IPS-NIHi7 (cell line): ENCODE results near the gene CRYBG1.
A peak's percentile ranks its signal among the peaks of the same experiment; 100 is the strongest.
"Not testable (repeated sequence)": the region's sequence is repeated elsewhere in the genome, so short reads cannot be mapped to it uniquely, and the experiment has no call there.

ENCODE experiments used
- DNase-seq: peaks from one replicate; pipeline ENCODE4 v3.0.0; 2012; ENCODE audit warnings: mixed read lengths; ENCODE audit errors: extremely low spot score

Gene CRYBG1

GRCh38 chr6:106501960-106502371, 141.4 kb downstream of the CRYBG1 start:
- DNase-seq: no peak

DNA sequence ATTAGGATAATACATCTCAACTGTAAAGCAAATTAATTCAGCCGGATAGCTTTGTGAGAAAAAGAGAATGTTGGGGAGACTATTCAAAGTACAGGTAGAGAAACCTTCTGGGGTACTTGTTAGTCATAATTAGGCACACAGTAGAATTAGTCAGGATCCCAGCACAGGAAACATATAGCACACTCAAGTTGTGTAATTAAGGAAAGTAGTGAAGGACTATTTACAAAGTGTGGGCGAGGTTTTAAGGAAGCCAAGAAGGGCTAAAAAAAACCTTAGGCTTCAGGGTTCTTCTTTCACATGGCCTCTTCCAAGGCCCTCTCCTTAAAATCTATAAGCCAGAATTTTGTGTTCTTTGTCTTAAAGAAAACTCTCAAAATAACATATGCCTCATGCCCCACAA, 142.0 kb downstream of the CRYBG1 start:
- no peak for DNase-seq

DNA sequence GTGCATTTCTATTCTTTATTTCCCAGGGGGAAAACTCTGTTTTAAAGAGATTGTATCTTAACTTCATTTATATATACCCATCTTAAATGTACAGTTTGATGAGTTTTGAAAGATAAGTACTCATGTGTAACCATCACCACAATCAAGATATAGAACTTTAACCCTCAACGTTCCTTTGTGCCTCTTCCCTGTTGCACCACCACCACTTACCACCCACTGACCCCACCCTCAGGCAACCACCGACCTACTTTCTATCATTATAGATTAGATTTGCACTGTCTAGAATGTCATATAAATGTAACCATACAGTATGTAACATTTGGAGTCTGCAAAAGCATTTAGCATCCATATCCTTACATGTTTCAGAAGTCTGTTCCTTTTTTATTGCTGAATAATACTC, 147.8 kb downstream of the CRYBG1 start:
- DNase-seq: no peak

DNA sequence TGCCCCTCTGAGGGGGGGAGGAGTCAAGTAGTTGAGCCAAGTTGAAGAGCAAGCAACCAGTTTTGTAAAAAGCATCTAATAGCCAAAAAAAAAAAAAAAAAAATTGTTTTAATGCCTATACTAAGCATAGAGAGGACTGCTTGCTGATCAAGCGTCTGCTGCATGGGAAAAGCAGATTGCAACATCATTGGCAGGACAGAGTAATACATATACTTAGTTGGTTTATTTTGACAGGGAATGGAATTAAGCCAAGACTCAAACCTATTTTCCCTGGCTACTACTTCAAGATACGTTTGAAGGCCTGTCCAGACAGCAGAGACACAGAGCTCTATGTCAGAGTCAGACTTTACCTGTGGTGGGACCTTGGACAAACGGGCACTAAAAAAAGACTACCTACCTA, 148.3 kb downstream of the CRYBG1 start:
- DNase-seq: no peak

DNA sequence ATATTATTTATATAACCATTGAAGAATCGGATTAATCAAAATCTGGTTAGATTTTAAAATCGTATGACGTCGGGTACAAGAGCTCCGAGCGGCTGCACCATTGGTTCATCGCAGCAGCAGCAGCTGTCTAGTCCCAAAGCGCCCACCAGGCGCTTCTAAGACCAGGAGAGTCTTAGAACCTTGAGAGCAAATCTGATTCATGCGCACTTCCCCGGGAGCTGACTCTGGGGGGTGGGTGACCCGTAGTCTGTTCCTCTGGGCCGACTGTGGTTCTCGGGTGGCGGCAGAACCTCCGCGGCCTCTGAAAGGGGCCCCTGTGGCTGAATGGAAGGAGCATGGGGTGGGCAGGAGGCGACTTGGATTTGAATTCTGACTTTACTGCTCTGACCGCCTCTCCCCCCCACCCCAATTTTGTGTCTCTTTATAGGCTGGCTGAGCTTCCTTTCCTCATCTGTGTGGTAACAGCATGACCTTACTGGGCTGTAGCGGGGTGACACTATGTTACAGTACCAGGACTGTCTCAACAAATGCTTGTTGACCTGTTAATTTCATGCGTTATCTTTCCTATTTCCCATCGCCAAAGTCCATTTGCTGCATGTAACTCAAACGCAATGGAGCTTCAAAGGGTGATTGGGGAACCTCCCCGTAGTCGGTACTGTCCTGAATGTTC, 149.0 kb downstream of the CRYBG1 start:
- peak; percentile 55 for DNase-seq

DNA sequence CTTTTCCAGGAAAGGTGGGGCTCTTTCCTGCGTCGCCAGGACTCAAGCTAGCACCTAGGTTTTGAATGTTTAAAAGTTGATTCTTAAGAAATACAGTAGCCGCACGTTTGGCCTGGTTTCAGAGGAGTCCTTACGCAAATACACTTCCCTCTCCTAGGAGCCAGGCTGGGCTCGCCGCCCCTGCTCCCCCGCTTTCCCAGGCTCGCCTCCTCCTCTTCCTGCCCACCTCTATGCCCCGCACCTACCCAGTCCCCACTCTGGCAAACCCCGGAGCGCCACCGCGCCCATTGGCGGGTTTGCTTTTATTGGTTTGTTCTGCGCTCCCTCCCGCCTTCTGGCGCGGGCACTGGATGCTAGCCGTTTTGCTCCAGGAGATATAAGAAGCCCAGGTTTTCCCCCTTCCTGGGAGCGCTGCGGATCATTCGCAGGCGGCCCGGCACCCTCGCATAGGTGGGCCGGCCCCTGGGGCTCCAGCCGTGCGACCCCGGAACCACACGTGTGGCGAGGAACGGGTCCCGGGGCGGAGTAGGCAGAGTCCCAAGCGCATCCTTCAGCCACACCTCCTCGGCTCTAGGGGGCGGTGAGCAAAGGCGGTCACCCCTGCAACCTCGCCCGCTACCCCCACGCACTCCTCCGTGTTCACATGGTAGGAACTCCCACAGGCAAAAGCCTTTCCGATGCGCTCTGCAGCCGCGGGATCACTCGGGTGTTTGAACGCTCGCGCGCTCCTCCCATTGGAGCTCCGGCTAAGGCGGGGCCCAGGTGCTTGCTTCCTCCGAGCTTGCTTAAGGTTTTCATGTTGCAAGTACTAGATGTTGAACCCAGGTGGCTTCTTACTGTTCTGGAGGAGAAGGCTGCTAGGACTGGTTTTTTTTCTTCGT, 149.8 kb downstream of the CRYBG1 start:
- peak; percentile 41 for DNase-seq

DNA sequence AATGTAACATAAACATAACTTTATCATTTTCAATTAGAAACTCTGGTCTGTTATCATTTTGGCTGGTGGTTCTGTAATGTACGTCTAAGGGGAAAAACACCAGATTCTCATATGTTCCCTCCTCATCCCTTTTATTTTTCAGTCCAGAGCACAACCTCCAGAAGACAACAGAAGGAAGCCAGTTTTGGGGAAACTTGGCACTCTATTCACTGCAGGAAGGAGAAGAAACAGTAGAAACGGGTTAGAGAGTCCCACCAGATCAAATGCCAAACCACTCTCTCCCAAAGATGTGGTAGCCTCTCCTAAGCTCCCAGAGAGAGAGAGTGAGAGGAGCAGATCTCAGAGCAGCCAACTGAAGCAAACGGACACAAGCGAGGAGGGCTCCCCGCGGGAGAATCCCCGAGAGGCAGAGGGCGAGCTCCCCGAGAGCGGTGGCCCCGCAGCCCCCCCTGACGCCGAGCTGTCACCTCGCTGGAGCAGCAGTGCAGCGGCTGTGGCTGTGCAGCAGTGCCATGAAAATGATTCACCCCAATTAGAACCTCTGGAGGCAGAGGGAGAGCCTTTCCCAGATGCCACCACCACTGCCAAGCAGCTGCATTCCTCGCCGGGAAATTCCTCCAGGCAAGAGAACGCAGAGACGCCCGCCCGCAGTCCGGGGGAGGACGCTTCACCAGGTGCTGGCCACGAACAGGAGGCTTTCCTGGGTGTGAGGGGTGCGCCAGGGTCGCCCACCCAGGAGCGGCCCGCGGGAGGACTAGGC, 151.0 kb downstream of the CRYBG1 start:
- DNase-seq: peak; percentile 46

DNA sequence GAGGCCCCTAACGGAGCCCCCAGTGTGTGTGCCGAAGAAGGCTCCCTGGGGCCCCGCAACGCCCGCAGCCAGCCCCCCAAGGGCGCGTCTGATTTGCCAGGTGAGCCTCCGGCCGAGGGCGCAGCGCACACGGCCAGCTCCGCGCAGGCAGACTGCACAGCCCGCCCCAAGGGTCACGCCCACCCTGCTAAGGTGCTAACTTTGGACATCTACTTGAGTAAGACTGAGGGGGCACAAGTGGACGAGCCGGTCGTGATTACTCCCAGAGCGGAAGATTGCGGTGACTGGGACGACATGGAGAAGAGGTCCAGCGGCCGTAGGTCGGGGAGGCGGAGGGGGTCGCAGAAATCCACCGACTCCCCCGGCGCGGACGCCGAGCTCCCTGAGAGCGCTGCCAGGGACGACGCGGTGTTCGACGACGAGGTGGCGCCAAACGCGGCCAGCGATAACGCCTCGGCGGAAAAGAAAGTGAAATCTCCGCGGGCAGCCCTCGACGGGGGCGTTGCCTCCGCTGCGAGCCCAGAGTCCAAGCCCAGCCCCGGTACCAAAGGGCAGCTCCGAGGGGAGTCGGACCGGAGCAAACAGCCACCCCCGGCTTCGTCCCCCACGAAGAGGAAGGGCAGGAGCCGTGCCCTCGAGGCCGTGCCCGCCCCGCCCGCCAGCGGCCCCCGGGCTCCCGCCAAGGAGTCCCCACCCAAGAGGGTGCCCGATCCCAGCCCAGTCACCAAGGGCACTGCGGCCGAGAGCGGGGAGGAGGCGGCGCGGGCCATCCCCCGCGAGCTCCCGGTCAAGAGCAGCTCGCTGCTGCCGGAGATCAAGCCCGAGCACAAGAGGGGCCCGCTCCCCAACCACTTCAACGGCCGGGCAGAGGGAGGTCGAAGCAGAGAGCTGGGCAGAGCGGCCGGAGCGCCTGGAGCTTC, 151.8 kb downstream of the CRYBG1 start:
- peak; percentile 44 for DNase-seq

GRCh38 chr6:106512968-106513574, 152.6 kb downstream of the CRYBG1 start:
- no peak for DNase-seq

- DNase-seq: no peak
Observed at GRCh38 chr6:106513808-106514582, 153.5 kb downstream of the CRYBG1 start.

GRCh38 chr6:106514583-106514885, 154.0 kb downstream of the CRYBG1 start:
- DNase-seq: no peak

DNA sequence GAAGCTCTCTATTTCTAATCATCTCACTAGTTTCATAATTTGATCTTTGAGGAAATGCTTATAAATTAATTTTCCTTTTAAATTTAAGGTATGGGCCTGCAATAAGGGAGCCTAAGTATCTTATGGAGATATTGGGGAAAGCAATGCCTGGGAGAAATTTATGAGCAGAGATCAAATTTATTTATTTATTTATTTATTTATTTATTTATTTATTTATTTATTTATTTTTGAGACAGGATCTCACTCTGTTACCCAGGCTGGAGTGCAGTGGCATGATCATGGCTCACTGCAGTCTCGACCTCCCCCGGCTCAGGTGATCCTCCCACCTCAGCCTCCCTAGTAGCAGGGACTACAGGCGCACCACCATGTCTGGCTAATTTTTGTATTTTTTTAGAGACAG, 155.1 kb downstream of the CRYBG1 start:
- DNase-seq: not testable (repeated sequence)

DNA sequence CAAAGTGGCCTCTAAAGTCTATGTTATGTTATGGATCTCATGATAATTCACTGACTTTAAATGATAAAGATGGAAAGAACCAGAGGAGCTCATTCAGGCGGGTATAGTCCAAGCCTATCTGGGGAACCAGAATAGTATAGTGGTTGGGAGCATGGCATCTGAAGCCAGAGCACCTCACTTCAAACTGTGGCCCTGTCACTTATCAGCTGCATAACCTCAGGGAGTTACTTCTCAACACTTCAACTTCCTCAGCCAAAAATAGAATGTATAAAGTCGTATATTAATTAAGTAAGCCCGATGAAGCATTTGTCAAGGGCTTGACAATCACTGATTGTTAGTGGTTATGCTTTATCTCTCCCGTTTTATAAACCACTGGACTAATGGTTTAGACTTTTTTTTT, 156.1 kb downstream of the CRYBG1 start:
- no peak for DNase-seq

GRCh38 chr6:106517706-106518105, 157.2 kb downstream of the CRYBG1 start:
- no peak for DNase-seq

DNA sequence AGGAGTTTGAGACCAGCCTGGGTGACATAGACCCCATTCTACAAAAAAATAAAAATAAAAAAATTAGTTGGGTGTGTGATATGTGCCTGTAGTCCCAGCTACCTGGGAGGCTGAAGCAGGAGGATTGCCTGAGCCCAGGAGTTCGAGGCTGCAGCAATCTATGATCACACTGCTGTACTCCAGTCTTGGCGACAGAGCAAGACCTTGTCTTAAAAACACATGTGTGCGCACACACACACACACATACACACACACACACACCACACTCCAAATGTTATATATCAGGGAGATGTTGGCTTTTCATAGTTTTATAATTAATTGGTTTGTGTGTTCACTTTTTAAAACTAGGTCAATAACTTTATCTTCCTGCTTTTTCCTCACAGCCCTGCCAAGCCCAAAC, 158.2 kb downstream of the CRYBG1 start:
- DNase-seq: no peak

DNA sequence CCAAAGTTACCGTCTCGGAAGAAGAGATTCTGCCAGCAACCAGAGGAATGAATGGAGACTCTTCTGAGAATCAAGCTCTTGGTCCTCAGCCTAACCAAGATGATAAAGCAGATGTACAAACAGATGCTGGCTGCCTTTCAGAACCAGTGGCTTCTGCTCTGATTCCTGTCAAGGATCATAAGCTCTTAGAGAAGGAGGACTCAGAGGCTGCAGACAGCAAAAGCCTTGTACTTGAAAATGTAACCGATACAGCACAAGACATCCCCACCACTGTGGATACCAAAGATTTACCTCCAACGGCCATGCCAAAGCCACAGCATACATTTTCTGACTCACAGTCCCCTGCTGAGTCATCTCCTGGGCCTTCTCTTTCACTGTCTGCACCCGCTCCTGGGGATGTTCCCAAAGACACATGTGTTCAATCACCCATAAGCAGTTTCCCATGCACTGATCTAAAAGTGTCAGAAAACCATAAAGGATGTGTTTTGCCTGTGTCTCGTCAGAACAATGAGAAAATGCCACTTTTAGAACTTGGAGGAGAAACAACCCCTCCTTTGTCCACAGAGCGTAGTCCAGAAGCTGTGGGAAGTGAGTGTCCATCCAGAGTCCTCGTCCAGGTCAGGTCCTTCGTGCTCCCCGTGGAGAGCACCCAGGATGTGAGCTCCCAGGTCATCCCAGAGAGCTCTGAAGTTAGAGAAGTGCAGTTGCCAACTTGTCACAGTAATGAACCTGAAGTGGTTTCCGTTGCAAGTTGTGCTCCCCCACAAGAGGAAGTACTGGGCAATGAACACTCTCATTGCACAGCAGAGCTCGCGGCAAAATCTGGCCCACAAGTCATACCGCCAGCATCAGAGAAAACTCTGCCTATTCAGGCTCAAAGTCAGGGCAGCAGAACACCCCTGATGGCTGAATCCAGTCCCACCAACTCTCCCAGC, 159.2 kb downstream of the CRYBG1 start:
- DNase-seq: no peak

DNA sequence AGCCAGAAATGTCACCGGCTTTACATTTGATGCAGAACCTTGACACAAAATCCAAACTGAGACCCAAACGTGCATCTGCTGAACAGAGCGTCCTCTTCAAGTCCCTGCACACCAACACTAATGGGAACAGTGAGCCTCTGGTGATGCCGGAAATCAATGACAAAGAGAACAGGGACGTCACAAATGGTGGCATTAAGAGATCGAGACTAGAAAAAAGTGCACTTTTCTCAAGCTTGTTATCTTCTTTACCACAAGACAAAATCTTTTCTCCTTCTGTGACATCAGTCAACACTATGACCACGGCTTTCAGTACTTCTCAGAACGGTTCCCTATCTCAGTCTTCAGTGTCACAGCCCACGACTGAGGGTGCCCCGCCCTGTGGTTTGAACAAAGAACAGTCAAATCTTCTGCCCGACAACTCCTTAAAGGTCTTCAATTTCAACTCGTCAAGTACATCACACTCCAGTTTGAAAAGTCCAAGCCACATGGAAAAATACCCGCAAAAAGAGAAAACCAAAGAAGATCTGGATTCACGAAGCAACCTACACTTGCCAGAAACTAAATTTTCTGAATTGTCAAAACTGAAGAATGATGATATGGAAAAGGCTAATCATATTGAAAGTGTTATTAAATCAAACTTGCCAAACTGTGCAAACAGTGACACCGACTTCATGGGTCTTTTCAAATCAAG, 160.3 kb downstream of the CRYBG1 start:
- DNase-seq: no peak

DNA sequence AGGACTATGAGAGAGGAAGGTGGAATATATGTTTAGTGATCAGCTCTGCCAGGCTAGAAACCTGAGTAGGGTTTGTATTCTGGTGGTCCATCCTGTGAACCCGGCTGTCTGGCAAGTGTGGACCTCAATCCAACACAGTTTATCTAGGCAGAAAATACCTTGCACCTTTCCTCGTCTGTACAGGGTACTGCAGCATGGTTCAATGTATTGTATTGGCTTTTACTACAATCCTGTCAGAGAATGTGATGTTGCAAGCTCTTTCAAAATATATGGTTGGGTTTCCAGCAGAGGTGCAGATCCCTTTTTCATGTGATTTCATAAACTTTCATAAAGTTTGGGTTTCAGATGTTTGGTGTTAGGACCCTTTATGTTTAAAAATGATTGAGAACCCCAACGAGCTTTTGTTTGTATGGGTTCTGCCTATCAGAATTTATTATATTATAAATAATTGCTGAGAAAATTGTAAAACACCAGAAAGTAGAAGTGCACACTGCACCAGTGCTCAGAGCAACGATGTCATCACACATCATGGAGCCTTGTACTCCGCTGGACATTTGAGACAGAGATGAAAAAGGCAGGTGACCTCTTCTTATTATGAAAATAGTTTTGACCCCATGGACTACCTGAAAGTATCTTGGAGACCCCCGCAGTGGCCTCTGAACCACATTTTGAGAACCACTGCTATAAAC, 162.2 kb downstream of the CRYBG1 start:
- DNase-seq: no peak
